ENCODE measurements around the gene GSC. TPM values are rescaled to one million over a fixed set of nuclear protein-coding genes. Genes with fewer than 3 reads are reported as not detected.

Gene GSC
- total and polyA plus RNA-seq, 12 donors, result 0.06 to 0.54 (median 0.31) TPM; not detected in 5

- Histone ChIP-seq H3K9me3 (no peaks in the 10 kb centered on the region), H3K4me3 (no peak overlapping the region), H3K27ac (no peak overlapping the region), H3K4me1 (peaks cover 0 to 11% (median 0%) of the 10 kb centered on the region in 9 donors), H3K27me3 (peaks cover 6 to 94% (median 83%) of the 10 kb centered on the region in 7 donors), H3K36me3 (no peaks in the 10 kb centered on the region)
- no peak for TF ChIP-seq CTCF (IDR thresholded peaks at IDR 0.05)
- 84 to 94% methylated on average over 5 of the region's 5 CpGs for WGBS, 2 donors
- intact Hi-C loops (cut with DNase I), result no loop called here
- DNase-seq (no peak), ATAC-seq (no peak)
These were observed 9.8 kb upstream of the GSC start for GRCh38 chr14:94779713-94780112.

DNA sequence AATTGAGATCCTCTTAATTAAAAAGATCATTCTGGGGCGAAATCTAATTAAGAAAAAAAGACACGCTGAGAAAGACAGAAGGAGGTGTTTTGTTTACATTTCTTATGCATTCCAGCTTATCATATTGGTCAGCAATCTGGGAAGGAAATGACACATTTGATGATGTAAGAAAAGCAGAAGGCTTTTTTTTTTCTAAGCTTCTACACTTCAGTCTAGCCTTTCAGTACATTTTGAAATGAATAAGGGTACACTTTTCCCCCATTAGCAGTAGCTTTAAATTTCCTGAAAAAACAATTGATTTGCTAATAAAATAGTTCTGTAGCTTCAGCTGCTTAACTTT lies 5.9 kb upstream of the GSC start:
- no peak overlapping the region for H3K27ac ChIP-seq
- peaks cover 39 to 100% (median 100%) of the 10 kb centered on the region in 7 donors for H3K27me3 ChIP-seq
- DNase-seq (no peak), ATAC-seq (no peak)
- no peaks in the 10 kb centered on the region for H3K36me3 ChIP-seq
- H3K9me3 ChIP-seq, result no peaks in the 10 kb centered on the region
- H3K4me3 ChIP-seq, result no peak overlapping the region
- H3K4me1 ChIP-seq, result peaks cover 0 to 19% (median 7%) of the 10 kb centered on the region in 9 donors
- intact Hi-C loops (cut with DNase I), result no loop called here
- no peak for TF ChIP-seq CTCF (IDR thresholded peaks at IDR 0.05)
- 10 to 15% methylated on average over 2 of the region's 2 CpGs for WGBS, 2 donors

GRCh38 chr14:94775091-94775870 lies 5.4 kb upstream of the GSC start:
- Histone ChIP-seq H3K36me3 (no peaks in the 10 kb centered on the region), H3K4me1 (peaks cover 0 to 22% (median 11%) of the 10 kb centered on the region in 9 donors), H3K27me3 (peaks cover 39 to 100% (median 100%) of the 10 kb centered on the region in 7 donors), H3K9me3 (no peaks in the 10 kb centered on the region), H3K4me3 (no peak overlapping the region), H3K27ac (no peak overlapping the region)
- ATAC-seq, result no peak
- DNase-seq, result no peak
- TF ChIP-seq CTCF (IDR thresholded peaks at IDR 0.05), result no peak
- WGBS, 2 donors, result 7 to 12% methylated on average over 20 of the region's 20 CpGs
- intact Hi-C loops (cut with DNase I), result no loop called here

DNA sequence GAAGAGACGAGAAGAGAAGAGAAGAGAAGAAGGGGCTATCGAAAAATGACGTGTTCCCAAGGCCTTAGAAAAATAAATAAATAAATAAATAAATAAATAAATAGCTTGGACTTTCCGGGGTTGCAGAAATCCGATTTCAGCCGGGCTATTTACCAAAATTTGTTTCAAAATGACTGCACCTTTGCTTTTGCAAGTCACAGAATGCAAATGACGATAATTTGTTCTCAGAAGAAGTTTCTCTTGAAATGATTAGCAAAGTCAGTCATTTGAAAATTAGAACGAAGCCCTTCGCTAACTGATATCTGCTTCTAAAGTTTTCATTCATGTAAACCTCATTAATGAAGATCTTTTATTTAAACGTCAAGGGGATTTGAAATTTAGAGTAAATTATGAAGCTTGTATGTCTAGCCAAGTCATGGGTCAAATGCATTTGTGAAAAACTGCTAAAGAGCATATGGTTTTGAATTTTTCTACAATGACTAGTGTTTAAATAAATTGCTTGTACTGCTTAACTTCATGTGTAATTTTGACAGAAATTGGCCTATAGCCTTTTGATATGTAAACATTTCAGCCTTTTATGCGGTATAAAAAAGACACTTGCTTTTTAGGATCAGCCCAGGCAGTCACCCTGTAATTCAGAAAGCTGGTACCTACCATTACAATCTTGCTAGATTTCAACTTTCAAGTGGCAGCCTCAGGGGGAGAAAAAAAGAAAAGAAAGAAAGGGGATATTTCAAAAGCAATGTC lies 4.6 kb upstream of the GSC start:
- no peaks in the 10 kb centered on the region for H3K9me3 ChIP-seq
- no peak for TF ChIP-seq CTCF (IDR thresholded peaks at IDR 0.05)
- no peak for DNase-seq
- no peak overlapping the region for H3K4me3 ChIP-seq
- H3K4me1 ChIP-seq, result peaks cover 0 to 30% (median 19%) of the 10 kb centered on the region in 9 donors
- H3K27ac ChIP-seq, result no peak overlapping the region
- 7 to 12% methylated on average over 11 of the region's 11 CpGs for WGBS, 2 donors
- intact Hi-C loops (cut with DNase I), result no loop called here
- ATAC-seq, result no peak
- H3K36me3 ChIP-seq, result no peaks in the 10 kb centered on the region
- peaks cover 45 to 100% (median 100%) of the 10 kb centered on the region in 7 donors for H3K27me3 ChIP-seq
